ENCODE data around the gene RENBP. TPM values are rescaled to one million over a fixed set of nuclear protein-coding genes. Genes with fewer than 3 reads are reported as not detected.

RENBP gene
- total RNA-seq, 1 experiment from 2014 or later, result 5.7 TPM

DNA sequence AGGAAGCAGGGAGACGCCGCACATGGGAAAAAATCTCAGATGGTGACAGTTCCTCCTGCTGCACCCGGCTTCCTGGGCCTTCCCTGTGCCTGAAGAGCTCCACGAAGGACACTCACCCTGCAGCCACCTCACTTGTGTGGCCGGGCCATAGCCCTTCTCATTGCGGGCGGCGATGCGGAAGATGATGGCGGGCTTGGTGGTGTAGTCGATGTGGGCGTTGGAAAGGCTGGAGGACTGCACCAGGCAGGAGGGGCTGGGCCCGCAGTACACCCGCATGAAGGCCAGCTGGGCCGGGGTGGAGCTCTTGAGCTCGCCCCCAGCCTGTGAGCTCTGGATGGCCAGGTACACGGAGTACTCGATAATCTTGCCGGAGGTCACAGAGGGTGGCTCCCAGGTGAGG lies 5.7 kb upstream of the RENBP start:
- CTCF ChIA-PET, result no interaction called here
- Histone ChIP-seq H3K4me3 (ENCODE audit: low read depth, low read length, poor library complexity, severe bottlenecking) (no peak overlapping the region), H3K9me3 (ENCODE audit: low read depth, low read length, poor library complexity, severe bottlenecking) (no peaks in the 10 kb centered on the region), H3K27ac (ENCODE audit: low read depth, low read length, poor library complexity, severe bottlenecking) (no peak overlapping the region), H3K27me3 (replicated peaks; ENCODE audit: insufficient read depth, low read depth, low read length, poor library complexity) (no peaks in the 10 kb centered on the region), H3K4me1 (ENCODE audit: insufficient read depth, low read length, poor library complexity, severe bottlenecking) (peaks cover 5% of the 10 kb centered on the region), H3K36me3 (ENCODE audit: insufficient read depth, low read length, poor library complexity, severe bottlenecking) (peaks cover 59% of the 10 kb centered on the region)
- TF ChIP-seq, protein P1, sequence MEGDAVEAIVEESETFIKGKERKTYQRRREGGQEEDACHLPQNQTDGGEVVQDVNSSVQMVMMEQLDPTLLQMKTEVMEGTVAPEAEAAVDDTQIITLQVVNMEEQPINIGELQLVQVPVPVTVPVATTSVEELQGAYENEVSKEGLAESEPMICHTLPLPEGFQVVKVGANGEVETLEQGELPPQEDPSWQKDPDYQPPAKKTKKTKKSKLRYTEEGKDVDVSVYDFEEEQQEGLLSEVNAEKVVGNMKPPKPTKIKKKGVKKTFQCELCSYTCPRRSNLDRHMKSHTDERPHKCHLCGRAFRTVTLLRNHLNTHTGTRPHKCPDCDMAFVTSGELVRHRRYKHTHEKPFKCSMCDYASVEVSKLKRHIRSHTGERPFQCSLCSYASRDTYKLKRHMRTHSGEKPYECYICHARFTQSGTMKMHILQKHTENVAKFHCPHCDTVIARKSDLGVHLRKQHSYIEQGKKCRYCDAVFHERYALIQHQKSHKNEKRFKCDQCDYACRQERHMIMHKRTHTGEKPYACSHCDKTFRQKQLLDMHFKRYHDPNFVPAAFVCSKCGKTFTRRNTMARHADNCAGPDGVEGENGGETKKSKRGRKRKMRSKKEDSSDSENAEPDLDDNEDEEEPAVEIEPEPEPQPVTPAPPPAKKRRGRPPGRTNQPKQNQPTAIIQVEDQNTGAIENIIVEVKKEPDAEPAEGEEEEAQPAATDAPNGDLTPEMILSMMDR (conservative IDR thresholded peaks at IDR 0.05; ENCODE audit: low read depth, low read length), result no peak
- TF ChIP-seq EZH2 (IDR thresholded peaks at IDR 0.05; ENCODE audit: borderline replicate concordance, low read depth, low read length, poor library complexity, severe bottlenecking), result no peak
- DNase-seq (ENCODE audit: low spot score), result no peak
- intact Hi-C loops (cut with micrococcal nuclease; ENCODE audit: unreplicated experiment), result loop anchor here (10.0 kb wide), 1 partner anchor 395 kb away; no protein-coding TSS in a partner anchor
- POLR2A ChIA-PET (ENCODE audit: low non-redundant PET), result interaction anchor here (0.7 to 1.1 kb wide), 2 partner anchors 17 to 413 kb away, joined by 4 to 8 read pairs; no protein-coding TSS in a partner anchor
- BruUV-seq (replicated peaks), result no TSS peak

DNA sequence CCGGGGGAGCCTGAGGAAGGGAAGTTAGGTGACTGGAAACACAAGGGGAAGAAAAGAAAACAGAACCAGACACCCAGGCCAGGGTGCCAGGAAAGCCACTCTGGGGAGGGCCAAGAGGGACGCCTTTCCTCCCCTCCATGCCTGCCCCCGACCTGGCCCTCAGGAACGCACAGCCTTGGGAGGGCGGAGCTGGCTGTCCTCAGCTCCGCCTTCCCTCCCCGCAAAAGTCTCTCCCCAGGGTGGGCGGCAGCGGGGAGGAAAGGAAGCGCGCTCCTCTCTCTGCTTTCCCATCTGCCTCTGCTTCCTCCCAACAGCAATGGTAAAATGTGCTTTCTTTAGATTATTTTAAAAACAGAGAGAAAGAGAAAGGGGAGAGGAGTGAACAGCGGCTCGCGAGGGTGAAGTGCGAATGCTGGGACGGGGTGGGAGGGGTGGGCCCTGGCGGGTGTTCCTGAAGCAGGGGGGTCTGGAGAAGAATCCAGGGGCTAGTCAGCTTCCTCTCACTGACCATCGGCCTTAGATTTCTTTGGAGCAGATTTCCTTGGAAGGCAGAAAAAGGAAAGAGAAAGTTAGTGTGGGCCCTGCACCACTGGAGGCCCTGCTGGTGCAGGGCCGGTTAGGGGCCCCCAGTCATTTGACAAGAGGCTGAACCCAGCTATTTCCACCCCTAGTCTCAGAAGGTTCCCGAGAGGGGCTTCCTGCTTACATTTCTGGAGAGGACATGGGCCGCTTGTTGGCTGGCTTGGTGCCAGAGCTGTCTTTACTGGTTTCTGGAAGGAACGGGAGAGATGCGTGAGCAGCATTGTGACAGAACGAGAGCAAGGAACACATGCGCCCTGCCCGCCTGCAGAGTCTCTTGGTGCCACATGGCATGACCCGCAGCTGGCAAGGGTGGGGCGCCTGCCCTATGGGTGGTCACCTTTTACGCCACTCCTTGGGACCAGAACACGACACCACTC lies 4.7 kb upstream of the RENBP start:
- peaks cover 5% of the 10 kb centered on the region for H3K4me1 ChIP-seq (ENCODE audit: insufficient read depth, low read length, poor library complexity, severe bottlenecking)
- BruUV-seq (replicated peaks), result no TSS peak
- H3K27ac ChIP-seq (ENCODE audit: low read depth, low read length, poor library complexity, severe bottlenecking), result peak overlapping the region; percentile 35
- CTCF ChIA-PET, result no interaction called here
- TF ChIP-seq EZH2 (IDR thresholded peaks at IDR 0.05; ENCODE audit: borderline replicate concordance, low read depth, low read length, poor library complexity, severe bottlenecking), result no peak
- TF ChIP-seq, protein P1 (conservative IDR thresholded peaks at IDR 0.05; ENCODE audit: low read depth, low read length), result no peak
- intact Hi-C loops (cut with micrococcal nuclease; ENCODE audit: unreplicated experiment), result loop anchor here (5.0 to 10.0 kb wide), 2 partner anchors 586 to 987 kb away; no protein-coding TSS in a partner anchor
- peaks cover 49% of the 10 kb centered on the region for H3K36me3 ChIP-seq (ENCODE audit: insufficient read depth, low read length, poor library complexity, severe bottlenecking)
- no peaks in the 10 kb centered on the region for H3K9me3 ChIP-seq (ENCODE audit: low read depth, low read length, poor library complexity, severe bottlenecking)
- POLR2A ChIA-PET (ENCODE audit: low non-redundant PET), result interaction anchor here (0.7 kb wide), 1 partner anchor 408 kb away, joined by 3 read pairs; no protein-coding TSS in a partner anchor
- no peak for DNase-seq (ENCODE audit: low spot score)
- H3K4me3 ChIP-seq (ENCODE audit: low read depth, low read length, poor library complexity, severe bottlenecking), result no peak overlapping the region
- H3K27me3 ChIP-seq (replicated peaks; ENCODE audit: insufficient read depth, low read depth, low read length, poor library complexity), result no peaks in the 10 kb centered on the region

DNA sequence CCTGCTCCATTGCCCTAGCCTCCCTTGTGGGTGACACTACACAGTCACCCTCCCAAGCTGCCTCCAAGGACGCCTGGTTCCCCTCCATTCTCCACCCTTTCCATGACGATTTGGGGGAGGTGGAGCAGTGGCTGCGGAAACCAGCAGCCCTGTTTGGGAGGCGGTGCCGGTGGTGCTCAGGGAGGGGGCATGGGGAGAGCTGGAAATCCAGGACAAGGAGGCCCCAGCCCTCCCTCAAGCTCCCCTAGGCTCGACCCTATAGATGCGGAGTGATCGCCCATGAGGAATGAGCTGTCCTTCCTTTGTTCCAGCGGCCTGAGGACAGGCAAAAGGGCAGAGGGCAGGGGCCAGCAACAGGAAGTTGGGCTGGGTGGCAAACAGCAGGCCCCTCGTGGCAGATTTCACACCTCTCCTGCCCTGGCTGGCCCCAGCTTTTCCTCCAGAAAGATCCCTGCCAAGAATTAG lies 3.6 kb upstream of the RENBP start:
- Histone ChIP-seq H3K27ac (ENCODE audit: low read depth, low read length, poor library complexity, severe bottlenecking) (peak overlapping the region; percentile 35), H3K4me1 (ENCODE audit: insufficient read depth, low read length, poor library complexity, severe bottlenecking) (no peaks in the 10 kb centered on the region), H3K36me3 (ENCODE audit: insufficient read depth, low read length, poor library complexity, severe bottlenecking) (peaks cover 39% of the 10 kb centered on the region), H3K9me3 (ENCODE audit: low read depth, low read length, poor library complexity, severe bottlenecking) (no peaks in the 10 kb centered on the region), H3K4me3 (ENCODE audit: low read depth, low read length, poor library complexity, severe bottlenecking) (no peak overlapping the region), H3K27me3 (replicated peaks; ENCODE audit: insufficient read depth, low read depth, low read length, poor library complexity) (no peaks in the 10 kb centered on the region)
- no peak for TF ChIP-seq EZH2 (IDR thresholded peaks at IDR 0.05; ENCODE audit: borderline replicate concordance, low read depth, low read length, poor library complexity, severe bottlenecking)
- TF ChIP-seq, protein P1 (conservative IDR thresholded peaks at IDR 0.05; ENCODE audit: low read depth, low read length), result no peak
- no peak for DNase-seq (ENCODE audit: low spot score)
- CTCF ChIA-PET, result interaction anchor here (1.4 kb wide), 1 partner anchor 21 kb away, joined by 3 read pairs; no protein-coding TSS in a partner anchor
- POLR2A ChIA-PET (ENCODE audit: low non-redundant PET), result interaction anchor here (0.7 kb wide), 1 partner anchor 409 kb away, joined by 3 read pairs; no protein-coding TSS in a partner anchor
- intact Hi-C loops (cut with micrococcal nuclease; ENCODE audit: unreplicated experiment), result loop anchor here (5.0 to 10.0 kb wide), 2 partner anchors 587 to 986 kb away; no protein-coding TSS in a partner anchor
- BruUV-seq (replicated peaks), result TSS peak; percentile 68

Data from A673 (cell line).